Esophagus (tissue), 2 donors: ENCODE measurements around the gene KRTAP1-5. TPM values are rescaled to one million over a fixed set of nuclear protein-coding genes. Genes with fewer than 3 reads are reported as not detected.

Experiments
- polyA plus RNA-seq, 2 donors: library from polyadenylated mRNA; stranded (reverse); fragments of 200-250 nt; gene quantifications; one replicate each; pipeline ENCODE4 v1.2.3, GENCODE V29; 2013
- donor health status: healthy with polysubstance abuse.
- donor health status: Bipolar disorder and iron deficiency.

KRTAP1-5 gene
- polyA plus RNA-seq, 2 donors, result 0.09 TPM; not detected in 1

Other genes starting within 250 kb of the KRTAP1-5 start
- gene KRT27, start 244.7 kb downstream of the KRTAP1-5 start, polyA plus RNA-seq, result under 1 TPM in 1 of 2 donors, not detected in 1; 0.05 TPM
- gene KRT28, start 227.2 kb downstream of the KRTAP1-5 start, polyA plus RNA-seq, result not detected
- gene KRT10, start 204.6 kb downstream of the KRTAP1-5 start, polyA plus RNA-seq, result 10 to 100 TPM; 30.1 to 41.2 TPM
- gene KRT12, start 160.0 kb downstream of the KRTAP1-5 start, polyA plus RNA-seq, result not detected
- gene KRT20, start 142.0 kb downstream of the KRTAP1-5 start, polyA plus RNA-seq, result under 1 TPM; 0.07 to 0.28 TPM
- 10 to 100 TPM in 1 of 2 donors, 1 to 10 TPM in 1; 5.1 to 23.6 TPM for gene KRT23, start 89.6 kb downstream of the KRTAP1-5 start, polyA plus RNA-seq
- gene KRT39, start 60.3 kb downstream of the KRTAP1-5 start, polyA plus RNA-seq, result not detected
- gene KRT40, start 42.9 kb downstream of the KRTAP1-5 start, polyA plus RNA-seq, result under 1 TPM; 0.18 to 0.20 TPM
- not detected for gene KRTAP3-3, start 33.0 kb downstream of the KRTAP1-5 start, polyA plus RNA-seq
- 10 to 100 TPM in 1 of 2 donors, 1 to 10 TPM in 1; 1.8 to 43.5 TPM for gene KRTAP3-2, start 27.3 kb downstream of the KRTAP1-5 start, polyA plus RNA-seq
- gene KRTAP3-1, start 18.1 kb downstream of the KRTAP1-5 start, polyA plus RNA-seq, result under 1 TPM in 1 of 2 donors, not detected in 1; 0.39 TPM
- gene KRTAP1-4, start 3.0 kb upstream of the KRTAP1-5 start, polyA plus RNA-seq, result not detected
- not detected for gene KRTAP1-3, start 7.7 kb upstream of the KRTAP1-5 start, polyA plus RNA-seq
- under 1 TPM; 0.04 to 0.16 TPM for gene KRTAP1-1, start 14.2 kb upstream of the KRTAP1-5 start, polyA plus RNA-seq
- gene KRTAP2-1, start 20.1 kb upstream of the KRTAP1-5 start, polyA plus RNA-seq, result not detected
- gene KRTAP2-2, start 28.0 kb upstream of the KRTAP1-5 start, polyA plus RNA-seq, result not detected
- under 1 TPM in 1 of 2 donors, not detected in 1; 0.10 TPM for gene KRTAP2-3, start 32.9 kb upstream of the KRTAP1-5 start, polyA plus RNA-seq
- not detected for gene KRTAP2-4, start 38.7 kb upstream of the KRTAP1-5 start, polyA plus RNA-seq
- gene KRTAP4-7, start 56.9 kb upstream of the KRTAP1-5 start, polyA plus RNA-seq, result not detected
- not detected for gene KRTAP4-8, start 70.9 kb upstream of the KRTAP1-5 start, polyA plus RNA-seq
- not detected for gene KRTAP4-16, start 75.0 kb upstream of the KRTAP1-5 start, polyA plus RNA-seq
- not detected for gene KRTAP4-9, start 78.2 kb upstream of the KRTAP1-5 start, polyA plus RNA-seq
- not detected for gene KRTAP4-11, start 91.2 kb upstream of the KRTAP1-5 start, polyA plus RNA-seq
- not detected for gene KRTAP4-12, start 97.0 kb upstream of the KRTAP1-5 start, polyA plus RNA-seq
- gene KRTAP4-6, start 113.3 kb upstream of the KRTAP1-5 start, polyA plus RNA-seq, result not detected
- not detected for gene KRTAP4-5, start 122.6 kb upstream of the KRTAP1-5 start, polyA plus RNA-seq
- not detected for gene KRTAP4-4, start 133.5 kb upstream of the KRTAP1-5 start, polyA plus RNA-seq
- not detected for gene KRTAP4-3, start 141.0 kb upstream of the KRTAP1-5 start, polyA plus RNA-seq
- gene KRTAP4-2, start 151.0 kb upstream of the KRTAP1-5 start, polyA plus RNA-seq, result not detected
- gene KRTAP4-1, start 157.7 kb upstream of the KRTAP1-5 start, polyA plus RNA-seq, result not detected
- not detected for gene KRTAP9-1, start 162.7 kb upstream of the KRTAP1-5 start, polyA plus RNA-seq
- gene KRTAP9-2, start 199.4 kb upstream of the KRTAP1-5 start, polyA plus RNA-seq, result not detected
- not detected for gene KRTAP9-3, start 205.2 kb upstream of the KRTAP1-5 start, polyA plus RNA-seq
- gene KRTAP9-8, start 210.8 kb upstream of the KRTAP1-5 start, polyA plus RNA-seq, result not detected
- not detected for gene KRTAP9-4, start 222.5 kb upstream of the KRTAP1-5 start, polyA plus RNA-seq
- gene KRTAP9-9, start 228.2 kb upstream of the KRTAP1-5 start, polyA plus RNA-seq, result not detected
- not detected for gene KRTAP9-6, start 238.2 kb upstream of the KRTAP1-5 start, polyA plus RNA-seq
- gene KRTAP9-7, start 248.5 kb upstream of the KRTAP1-5 start, polyA plus RNA-seq, result not detected